SU-DHL-6 (cell line): ENCODE data around the gene CHKA.

Experiments
- H2AFZ ChIP-seq: fragments of 200-600 bp; sonication (generic); 2 replicates; pipeline ENCODE4 v1.6.1; 2014; ENCODE audit warnings: low read depth, mild to moderate bottlenecking, moderate library complexity, mixed read lengths, antibody characterized with exemption, low read length; ENCODE audit not compliant: severe bottlenecking
- H3F3A ChIP-seq: fragments of 200-600 bp; shearing (Covaris generic); 2 replicates; pipeline ENCODE4 v1.6.0; 2016; ENCODE audit warnings: antibody characterized with exemption, mild to moderate bottlenecking; ENCODE audit not compliant: insufficient read depth
- H3K27ac ChIP-seq: fragments of 200-600 bp; sonication (generic); 2 replicates; pipeline ENCODE4 v1.5.1; 2016; ENCODE audit warnings: low read depth, mild to moderate bottlenecking, low read length, moderate library complexity, mixed read lengths
- H3K27me3 ChIP-seq: fragments of 200-600 bp; sonication (generic), shearing (Covaris generic); 2 replicates; pipeline ENCODE4 v1.6.0; 2014; ENCODE audit warnings: mild to moderate bottlenecking, low read length
- H3K36me3 ChIP-seq: fragments of 200-600 bp; sonication (generic); 2 replicates; pipeline ENCODE4 v1.6.1; 2014; ENCODE audit warnings: mild to moderate bottlenecking, low read length, mixed read lengths
- H3K4me2 ChIP-seq: fragments of 300-600, 200-600 bp; shearing (Covaris generic), sonication (generic); 2 replicates; pipeline ENCODE4 v1.6.0; 2014; ENCODE audit warnings: low read length, low read depth, mild to moderate bottlenecking; ENCODE audit not compliant: poor library complexity, severe bottlenecking
- H3K4me3 ChIP-seq: fragments of 200-600 bp; sonication (generic); 2 replicates; pipeline ENCODE4 v1.5.1; 2014; ENCODE audit warnings: antibody characterized with exemption, low read length, mild to moderate bottlenecking, mixed read lengths; ENCODE audit not compliant: insufficient read depth, poor library complexity, severe bottlenecking
- H3K79me2 ChIP-seq: fragments of 200-600 bp; sonication (generic); 2 replicates; pipeline ENCODE4 v1.6.1; 2014; ENCODE audit warnings: mild to moderate bottlenecking, low read length, moderate library complexity; ENCODE audit not compliant: insufficient read depth
- H3K9ac ChIP-seq: fragments of 200-600 bp; sonication (generic); 2 replicates; pipeline ENCODE4 v1.7.0; 2014; ENCODE audit warnings: mild to moderate bottlenecking, low read length
- H3K9me2 ChIP-seq: fragments of 200-600 bp; sonication (generic); replicated peaks from 2 replicates; pipeline ENCODE4 v1.6.1; 2014; ENCODE audit warnings: low read length; ENCODE audit not compliant: insufficient read depth
- H3K9me3 ChIP-seq: fragments of 200-600 bp; sonication (generic); 2 replicates; pipeline ENCODE4 v1.6.1; 2014; ENCODE audit warnings: low read length, mixed read lengths; ENCODE audit not compliant: insufficient read depth
- H4K20me1 ChIP-seq: fragments of 200-600 bp; sonication (generic); 2 replicates; pipeline ENCODE4 v1.6.1; 2014; ENCODE audit warnings: low read depth, mild to moderate bottlenecking, antibody characterized with exemption, low read length, moderate library complexity, mixed read lengths
- CTCF ChIP-seq: fragments of 200-600 bp; sonication (generic); IDR thresholded peaks from one replicate; pipeline ENCODE4 v1.5.1; 2017; ENCODE audit warnings: antibody characterized with exemption, mild to moderate bottlenecking, low read length, moderate library complexity; ENCODE audit not compliant: insufficient read depth, poor library complexity, severe bottlenecking
- EZH2phosphoT487 ChIP-seq: fragments of 200-600 bp; sonication (generic), shearing (Covaris generic); conservative IDR thresholded peaks from 2 replicates; pipeline ENCODE4 v1.6.1; 2018; ENCODE audit warnings: mild to moderate bottlenecking, antibody characterized with exemption, low read length, moderate library complexity, mixed read lengths

CHKA gene

DNA sequence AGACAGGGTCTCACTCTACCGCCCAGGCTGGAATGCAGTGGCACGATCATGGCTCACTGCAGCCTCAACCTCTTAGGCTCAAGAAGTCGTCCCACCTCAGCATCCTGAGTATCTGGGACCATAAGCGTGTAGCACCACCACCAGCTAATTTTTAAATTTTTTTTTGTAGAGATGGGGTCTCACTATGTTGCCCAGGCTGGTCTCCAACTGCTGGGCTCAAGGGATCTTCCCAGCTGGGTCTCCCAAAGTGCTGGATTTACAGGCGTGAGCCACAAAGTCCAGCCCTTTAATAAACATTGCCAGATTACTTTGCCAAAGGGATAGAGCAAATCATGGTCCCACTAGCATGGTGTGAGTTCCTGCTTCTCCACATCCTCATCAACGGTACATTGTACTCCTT is 46.3 kb upstream of the CHKA start:
- Histone ChIP-seq H3K4me3 (no peak overlapping the region), H3K9ac (no peak overlapping the region), H3F3A (peaks cover 5% of the 10 kb centered on the region; the same call in 1 of the 2 replicates), H4K20me1 (no peaks in the 10 kb centered on the region), H3K4me2 (no peak overlapping the region), H2AFZ (no peak overlapping the region), H3K36me3 (peaks cover 4% of the 10 kb centered on the region; the same call in 1 of the 2 replicates), H3K9me3 (no peaks in the 10 kb centered on the region), H3K27ac (no peak overlapping the region), H3K27me3 (no peaks in the 10 kb centered on the region), H3K79me2 (no peaks in the 10 kb centered on the region), H3K9me2 (no peaks in the 10 kb centered on the region)
- TF ChIP-seq EZH2phosphoT487 (no peak), CTCF (no peak)

DNA sequence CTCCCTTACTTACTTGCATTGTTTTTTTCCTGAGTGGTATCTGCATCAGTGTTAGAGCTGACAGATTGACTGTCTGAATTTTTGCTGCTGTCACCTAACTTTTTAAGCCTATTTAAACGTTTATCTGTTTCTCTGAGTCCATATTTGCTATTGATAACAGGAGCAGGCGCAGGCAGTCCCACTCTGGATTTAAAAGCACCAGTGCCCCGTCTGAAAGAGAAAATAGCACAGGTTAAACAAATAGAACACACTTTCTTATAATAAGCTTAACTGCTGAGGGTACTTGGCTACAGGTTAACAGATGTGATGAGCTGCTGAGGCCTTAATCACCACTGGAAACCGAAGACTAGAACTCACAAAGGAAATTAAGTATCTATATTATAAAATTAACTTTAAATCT is 45.8 kb upstream of the CHKA start:
- TF ChIP-seq EZH2phosphoT487 (no peak), CTCF (no peak)
- H3K36me3 ChIP-seq: peaks cover 4% of the 10 kb centered on the region; the same call in 1 of the 2 replicates
- no peak overlapping the region for H2AFZ ChIP-seq

GRCh38 chr11:68165601-68166000 is 44.4 kb upstream of the CHKA start:
- no peak overlapping the region for H2AFZ ChIP-seq
- TF ChIP-seq CTCF: no peak
- no peak for TF ChIP-seq EZH2phosphoT487
- no peak overlapping the region for H3K4me3 ChIP-seq
- H3K9ac ChIP-seq: no peak overlapping the region
- H4K20me1 ChIP-seq: no peaks in the 10 kb centered on the region
- H3K79me2 ChIP-seq: no peaks in the 10 kb centered on the region
- no peaks in the 10 kb centered on the region for H3K27me3 ChIP-seq
- H3K36me3 ChIP-seq: no peaks in the 10 kb centered on the region
- H3K9me2 ChIP-seq: no peaks in the 10 kb centered on the region
- peaks cover 5% of the 10 kb centered on the region; the same call in 1 of the 2 replicates for H3F3A ChIP-seq
- no peak overlapping the region for H3K27ac ChIP-seq
- H3K4me2 ChIP-seq: no peak overlapping the region
- no peaks in the 10 kb centered on the region for H3K9me3 ChIP-seq

More for the DNA sequence above, 45.8 kb upstream of the CHKA start:
- H3K9me2 ChIP-seq: no peaks in the 10 kb centered on the region
- H3K4me3 ChIP-seq: no peak overlapping the region
- no peaks in the 10 kb centered on the region for H3K79me2 ChIP-seq
- H3K9me3 ChIP-seq: no peaks in the 10 kb centered on the region
- H4K20me1 ChIP-seq: no peaks in the 10 kb centered on the region
- H3K9ac ChIP-seq: no peak overlapping the region
- no peaks in the 10 kb centered on the region for H3K27me3 ChIP-seq
- no peak overlapping the region for H3K27ac ChIP-seq
- peaks cover 5% of the 10 kb centered on the region; the same call in 1 of the 2 replicates for H3F3A ChIP-seq
- H3K4me2 ChIP-seq: no peak overlapping the region
